HEK293T (cell line): ENCODE measurements around the gene PSG2.
"Not testable (repeated sequence)": the region's sequence is repeated elsewhere in the genome, so short reads cannot be mapped to it uniquely, and the experiment has no call there.

ENCODE experiments used
- CTCF ChIA-PET: fragments of 350-600 bp; formaldehyde crosslinking; extraction: SDS; loops from one replicate; lab custom pipeline; 2021; ENCODE audit warnings: antibody characterized with exemption, inconsistent platforms; lab: Yijun Ruan, JAX
- POLR2A ChIA-PET: fragments of 350-600 bp; formaldehyde crosslinking; extraction: SDS; loops from one replicate; lab custom pipeline; 2020; ENCODE audit warnings: antibody characterized with exemption, inconsistent platforms; lab: Yijun Ruan, JAX
- DNase-seq: peaks from one replicate; pipeline ENCODE4 v3.0.0; 2012; ENCODE audit warnings: mixed read lengths; ENCODE audit errors: extremely low spot score
- ARNT ChIP-seq: fragments of 450-650 bp; IDR thresholded peaks from 2 replicates; pipeline ENCODE4 v1.6.1; 2017; ENCODE audit warnings: mild to moderate bottlenecking
- BHLHE40 ChIP-seq: fragments of 450-650 bp; IDR thresholded peaks from 2 replicates; pipeline ENCODE4 v1.6.1; 2016; ENCODE audit warnings: mild to moderate bottlenecking, moderate library complexity, borderline replicate concordance
- CTBP1 ChIP-seq: fragments of 450-650 bp; IDR thresholded peaks from 2 replicates; pipeline ENCODE4 v1.6.1; 2016; ENCODE audit warnings: borderline replicate concordance
- ELF4 ChIP-seq: fragments of 450-650 bp; IDR thresholded peaks from 2 replicates; pipeline ENCODE4 v1.6.1; 2017; ENCODE audit warnings: antibody characterized with exemption
- FOXA1 ChIP-seq: fragments of 450-650 bp; IDR thresholded peaks from 2 replicates; pipeline ENCODE4 v1.6.1; 2016; ENCODE audit warnings: mild to moderate bottlenecking
- FOXK2 ChIP-seq: fragments of 450-650 bp; IDR thresholded peaks from 2 replicates; pipeline ENCODE4 v1.6.1; 2016; ENCODE audit warnings: mild to moderate bottlenecking
- HDGF ChIP-seq: fragments of 450-650 bp; IDR thresholded peaks from 2 replicates; pipeline ENCODE4 v1.6.1; 2017; ENCODE audit warnings: antibody characterized with exemption, borderline replicate concordance
- NFRKB ChIP-seq: fragments of 450-650 bp; IDR thresholded peaks from 2 replicates; pipeline ENCODE4 v1.6.1; 2016; ENCODE audit warnings: mild to moderate bottlenecking, moderate library complexity
- SP1 ChIP-seq: fragments of 450-650 bp; IDR thresholded peaks from 2 replicates; pipeline ENCODE4 v1.6.1; 2017
- SUZ12 ChIP-seq: fragments of 450-650 bp; IDR thresholded peaks from 2 replicates; pipeline ENCODE4 v1.6.1; 2016; ENCODE audit warnings: mild to moderate bottlenecking
- TARDBP ChIP-seq: fragments of 450-650 bp; IDR thresholded peaks from 2 replicates; pipeline ENCODE4 v1.6.1; 2016
- TF ChIP-seq, protein P1 (sequence below): fragments of 450-650 bp; IDR thresholded peaks from 2 replicates; pipeline ENCODE4 v1.6.1; 2016

Gene PSG2

DNA sequence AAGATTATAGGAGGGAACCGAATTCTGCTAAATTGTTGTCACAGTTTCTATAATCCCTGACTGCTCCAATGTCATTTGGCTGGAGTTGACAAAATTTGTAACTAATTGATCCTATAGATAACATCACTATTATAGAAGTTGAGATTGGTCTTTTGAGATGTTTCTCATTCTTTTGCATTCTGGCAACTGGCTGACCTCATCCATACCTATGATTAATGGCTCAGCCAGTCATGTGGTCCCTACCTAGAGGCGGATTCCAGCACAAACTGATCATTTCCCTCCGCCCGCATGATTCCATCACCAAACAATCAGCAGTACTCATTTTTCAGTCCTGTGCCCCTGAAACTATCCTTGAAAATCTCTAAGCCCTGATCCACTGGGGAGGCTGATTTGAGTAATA, 4.2 kb downstream of the PSG2 start:
- no peak for TF ChIP-seq BHLHE40
- TF ChIP-seq FOXK2: no peak
- TF ChIP-seq ELF4: no peak
- no peak for TF ChIP-seq SUZ12
- TF ChIP-seq, protein P1, sequence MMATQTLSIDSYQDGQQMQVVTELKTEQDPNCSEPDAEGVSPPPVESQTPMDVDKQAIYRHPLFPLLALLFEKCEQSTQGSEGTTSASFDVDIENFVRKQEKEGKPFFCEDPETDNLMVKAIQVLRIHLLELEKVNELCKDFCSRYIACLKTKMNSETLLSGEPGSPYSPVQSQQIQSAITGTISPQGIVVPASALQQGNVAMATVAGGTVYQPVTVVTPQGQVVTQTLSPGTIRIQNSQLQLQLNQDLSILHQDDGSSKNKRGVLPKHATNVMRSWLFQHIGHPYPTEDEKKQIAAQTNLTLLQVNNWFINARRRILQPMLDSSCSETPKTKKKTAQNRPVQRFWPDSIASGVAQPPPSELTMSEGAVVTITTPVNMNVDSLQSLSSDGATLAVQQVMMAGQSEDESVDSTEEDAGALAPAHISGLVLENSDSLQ: no peak
- no peak for TF ChIP-seq SP1
- TF ChIP-seq HDGF: no peak
- TF ChIP-seq TARDBP: no peak
- no peak for DNase-seq
- ChIA-PET CTCF (no interaction called here), POLR2A (no interaction called here)

GRCh38 chr19:43077881-43078280, 4.6 kb downstream of the PSG2 start:
- POLR2A ChIA-PET, DNase-seq, CTCF ChIA-PET: not testable (repeated sequence)

DNA sequence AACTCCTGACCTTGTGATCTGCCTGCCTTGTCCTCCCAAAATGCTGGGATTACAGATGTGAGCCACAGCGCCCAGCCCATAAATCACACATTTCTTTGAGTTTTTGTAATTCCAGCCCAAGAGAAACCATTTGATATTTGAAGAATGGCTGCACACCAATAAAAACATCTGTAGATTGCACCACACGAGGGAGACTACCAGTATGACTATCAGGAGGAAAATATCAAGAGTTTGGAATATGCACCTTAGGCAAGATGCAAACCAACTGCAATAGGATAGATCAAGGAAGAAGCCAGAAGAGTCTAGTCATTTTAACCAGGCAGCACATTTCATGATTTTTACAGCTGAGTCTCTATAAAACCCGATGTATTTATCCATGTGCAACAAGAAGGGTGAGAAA, 20.1 kb downstream of the PSG2 start:
- DNase-seq, CTCF ChIA-PET, POLR2A ChIA-PET: not testable (repeated sequence)

GRCh38 chr19:43061326-43061725, 21.2 kb downstream of the PSG2 start:
- POLR2A ChIA-PET, DNase-seq, CTCF ChIA-PET: not testable (repeated sequence)

GRCh38 chr19:43060254-43060653, 22.2 kb downstream of the PSG2 start:
- CTCF ChIA-PET, POLR2A ChIA-PET, DNase-seq: not testable (repeated sequence)

DNA sequence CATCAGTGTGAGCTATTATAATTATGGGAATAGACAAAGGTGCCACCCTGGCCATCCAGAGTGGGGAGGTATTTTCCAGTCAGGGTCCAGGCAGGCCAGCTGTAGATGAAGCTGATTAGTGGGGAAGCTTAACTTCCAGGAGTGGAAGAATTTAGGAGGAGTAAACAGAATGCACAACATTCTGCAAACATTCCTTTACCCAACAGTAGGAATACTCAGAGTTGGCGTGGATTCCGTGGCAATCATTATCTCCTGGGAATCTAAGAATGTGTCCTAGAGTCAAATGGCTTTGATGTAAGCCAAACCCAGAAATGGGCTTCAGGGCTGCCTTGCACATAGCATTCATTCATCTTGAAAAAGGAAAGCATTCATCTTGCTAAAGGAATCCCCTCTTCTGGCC, 23.0 kb downstream of the PSG2 start:
- CTCF ChIA-PET, DNase-seq, POLR2A ChIA-PET: not testable (repeated sequence)

GRCh38 chr19:43058440-43058839, 24.1 kb downstream of the PSG2 start:
- CTCF ChIA-PET, DNase-seq, POLR2A ChIA-PET: not testable (repeated sequence)

DNA sequence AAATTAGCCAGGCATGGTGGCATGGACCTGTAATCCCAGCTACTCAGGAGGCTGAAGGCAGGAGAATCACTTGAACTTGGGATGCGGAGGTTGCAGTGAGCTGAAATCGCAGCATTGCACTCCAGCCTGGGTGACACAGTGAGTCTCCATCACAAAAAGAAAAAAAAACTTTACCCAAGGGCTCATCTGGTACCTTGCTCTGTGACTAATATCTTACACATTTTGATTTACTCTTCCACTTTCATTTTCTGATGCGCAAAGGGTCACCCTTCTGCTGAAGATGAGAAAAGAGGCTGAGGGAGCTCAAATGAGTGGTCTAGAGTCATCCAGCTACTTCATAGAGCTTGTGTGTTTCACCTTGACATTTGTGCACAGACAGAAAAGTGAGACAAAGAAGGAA, 34.5 kb downstream of the PSG2 start:
- CTCF ChIA-PET, DNase-seq, POLR2A ChIA-PET: not testable (repeated sequence)

- POLR2A ChIA-PET, DNase-seq, CTCF ChIA-PET: not testable (repeated sequence)
Measured at GRCh38 chr19:43046578-43046977, 35.9 kb downstream of the PSG2 start.

- CTCF ChIA-PET, POLR2A ChIA-PET: not testable (repeated sequence)
Measured at GRCh38 chr19:43043492-43044180, 38.9 kb downstream of the PSG2 start.

GRCh38 chr19:43031645-43032044, 50.9 kb downstream of the PSG2 start:
- CTCF ChIA-PET, POLR2A ChIA-PET, DNase-seq: not testable (repeated sequence)

More at GRCh38 chr19:43043492-43044180, 38.9 kb downstream of the PSG2 start:
- not testable (repeated sequence) for DNase-seq

DNA sequence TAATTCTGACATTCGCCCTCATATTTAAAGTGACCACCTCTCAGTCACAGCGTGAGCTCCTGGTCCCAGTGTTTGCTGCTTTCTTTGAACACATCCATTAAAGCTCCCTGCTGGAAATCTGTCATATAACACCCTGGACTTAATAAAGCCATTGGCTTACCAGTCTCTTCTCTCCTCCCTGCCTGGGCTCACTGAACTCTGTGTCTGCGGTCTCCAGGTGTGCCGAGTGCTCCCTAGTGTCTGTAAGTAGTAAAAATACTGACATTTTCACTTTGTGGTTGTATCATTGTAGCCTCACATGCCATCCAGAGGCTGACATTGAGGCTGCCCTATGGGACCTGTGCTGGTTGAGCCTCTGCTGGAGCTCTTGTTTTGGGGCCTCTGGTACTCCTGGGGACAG, 53.6 kb downstream of the PSG2 start:
- ChIA-PET CTCF (interaction anchor here (1.4 kb wide), 1 partner anchor 323 kb away, joined by 3 read pairs; no protein-coding TSS in a partner anchor), POLR2A (no interaction called here)
- no peak for DNase-seq
- TF ChIP-seq ARNT: no peak
- no peak for TF ChIP-seq BHLHE40
- TF ChIP-seq CTBP1: no peak
- TF ChIP-seq SUZ12: no peak
- no peak for TF ChIP-seq FOXK2
- TF ChIP-seq NFRKB: no peak
- TF ChIP-seq FOXA1: no peak
- TF ChIP-seq, protein P1: no peak
- TF ChIP-seq SP1: no peak

DNA sequence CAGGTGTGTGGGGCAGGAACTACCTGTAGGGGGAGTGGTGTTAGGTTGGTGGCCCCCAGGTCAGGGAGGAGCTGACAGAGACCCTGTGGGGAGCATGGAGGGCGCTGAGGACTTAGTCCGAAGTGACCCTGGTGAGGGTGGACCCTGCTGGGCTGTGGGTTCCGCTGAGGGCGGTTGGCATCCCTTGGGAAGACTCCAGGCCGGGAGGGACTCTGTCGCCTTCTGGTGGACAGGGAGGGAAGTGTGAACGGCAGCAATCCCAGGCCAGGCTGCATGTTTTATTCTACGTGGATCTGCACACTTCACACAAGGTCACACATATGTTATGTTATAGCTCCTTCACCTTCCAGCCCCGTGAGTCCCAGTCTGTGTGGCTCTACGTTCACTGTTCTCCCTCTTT, 54.5 kb downstream of the PSG2 start:
- DNase-seq: peak; percentile 49
- POLR2A ChIA-PET: not testable (repeated sequence)
- CTCF ChIA-PET: interaction anchor here (1.1 kb wide), 1 partner anchor 9 kb away, joined by 3 read pairs; no protein-coding TSS in a partner anchor

DNA sequence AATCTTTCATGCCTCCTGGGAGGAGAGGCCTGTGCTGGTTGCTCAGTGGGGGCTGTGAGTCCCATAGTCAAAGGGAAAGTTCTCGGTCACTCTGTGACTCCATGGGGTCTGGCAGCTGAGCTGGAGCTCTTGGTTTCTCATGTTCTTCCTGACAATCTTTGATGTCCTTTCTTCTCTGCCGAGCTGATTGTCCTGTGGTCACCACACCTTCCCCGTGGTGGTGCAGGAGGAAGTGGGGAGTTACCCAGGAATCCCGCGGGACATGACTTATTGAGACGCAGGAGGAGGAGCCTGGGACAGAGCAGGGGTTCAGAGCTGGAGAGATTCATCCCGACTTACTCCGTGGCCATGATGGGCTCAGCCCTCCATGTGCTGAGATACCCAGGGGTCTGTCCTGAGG, 55.4 kb downstream of the PSG2 start:
- CTCF ChIA-PET: interaction anchor here (1.1 kb wide), 1 partner anchor 9 kb away, joined by 3 read pairs; no protein-coding TSS in a partner anchor
- DNase-seq, POLR2A ChIA-PET: not testable (repeated sequence)

DNA sequence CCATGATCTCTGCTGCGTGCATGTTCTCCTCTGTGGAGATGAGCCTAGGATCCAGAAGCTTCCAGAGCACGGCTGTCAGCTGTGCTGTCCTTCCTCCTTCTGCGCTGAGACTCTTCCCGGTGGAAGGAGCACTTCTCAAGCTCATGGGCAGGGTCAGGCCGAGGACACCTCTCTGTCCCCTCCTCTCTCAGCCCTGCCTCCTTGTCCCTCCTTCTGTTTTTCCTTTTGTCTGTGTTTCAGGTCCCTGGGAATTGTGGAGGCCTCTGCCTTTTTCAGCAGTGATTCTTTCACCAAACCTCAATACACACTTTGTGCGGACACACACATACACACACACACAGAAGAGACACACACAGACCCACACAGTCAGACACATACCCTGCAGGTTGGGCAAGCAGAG, 56.1 kb downstream of the PSG2 start, which contains the start of gene PSG11:
TSS of gene PSG11 (minus strand) at position 101 of the 400 bp plus-strand sequence. CDS start at position 4, 97 bp downstream.
- CTCF ChIA-PET: not testable (repeated sequence)

More for the DNA sequence above, 56.1 kb downstream of the PSG2 start, which contains the start of gene PSG11:
- POLR2A ChIA-PET, DNase-seq: not testable (repeated sequence)
